ENCODE measurements around the gene ATXN7L3B. TPM values are rescaled to one million over a fixed set of nuclear protein-coding genes. Genes with fewer than 3 reads are reported as not detected.

ATXN7L3B gene, protein sequence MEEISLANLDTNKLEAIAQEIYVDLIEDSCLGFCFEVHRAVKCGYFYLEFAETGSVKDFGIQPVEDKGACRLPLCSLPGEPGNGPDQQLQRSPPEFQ
- 19.1 and 20.6 TPM in 2 replicates for total RNA-seq

DNA sequence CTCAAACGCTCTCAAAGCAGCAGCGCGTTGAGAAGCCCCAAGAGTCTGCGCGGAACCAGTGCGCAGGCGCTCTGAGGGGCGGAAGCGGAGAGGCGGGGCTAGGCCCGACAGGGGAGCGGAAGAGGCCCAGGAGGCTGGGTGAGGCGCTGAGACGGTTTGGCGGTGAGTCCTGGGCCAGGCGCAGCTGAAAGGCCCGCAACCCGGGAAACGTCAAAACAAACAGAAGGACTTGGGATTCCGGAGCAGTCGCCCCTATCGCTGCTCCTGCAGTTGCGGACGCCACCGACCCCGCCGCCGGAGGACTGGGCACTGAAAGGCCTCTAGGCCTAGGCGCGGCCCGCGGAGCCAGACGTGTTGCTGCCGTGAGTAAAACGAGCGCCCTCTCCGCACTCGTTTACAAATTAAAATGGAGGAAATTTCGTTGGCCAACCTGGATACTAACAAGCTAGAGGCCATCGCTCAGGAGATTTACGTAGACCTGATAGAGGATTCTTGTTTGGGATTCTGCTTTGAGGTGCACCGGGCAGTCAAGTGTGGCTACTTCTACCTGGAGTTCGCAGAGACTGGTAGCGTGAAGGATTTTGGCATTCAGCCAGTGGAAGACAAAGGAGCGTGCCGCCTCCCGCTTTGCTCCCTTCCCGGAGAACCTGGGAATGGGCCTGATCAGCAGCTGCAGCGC, at the start of gene ATXN7L3B:
TSS of gene ATXN7L3B (plus strand) at position 129 of the 679 bp plus-strand sequence. CDS start at position 407, 278 bp downstream.

